ENCODE measurements around the gene ITGB8. TPM values are rescaled to one million over a fixed set of nuclear protein-coding genes. Genes with fewer than 3 reads are reported as not detected.

The ITGB8 gene
- total RNA-seq, 1 experiment from 2014 or later, result 2.4 TPM

- Histone ChIP-seq H3K4me1 (ENCODE audit: control insufficient read depth in 1 of 2, insufficient read depth in 2 of 2, low read length in 2 of 2) (peaks cover 0 to 12% of the 10 kb centered on the region in 2 experiments; a peak in 3 of 4 replicates), H3K9me3 (ENCODE audit: control insufficient read depth in 1 of 2, insufficient read depth in 1 of 2, low read depth in 1 of 2, low read length in 2 of 2) (no peaks in the 10 kb centered on the region), H3K9ac (ENCODE audit: low read length) (no peak overlapping the region), H3K27ac (ENCODE audit: low read depth, low read length) (no peak overlapping the region), H3K36me3 (ENCODE audit: control insufficient read depth in 1 of 2, insufficient read depth in 2 of 2, low read length in 2 of 2) (no peaks in the 10 kb centered on the region), H2AFZ (ENCODE audit: low read depth, low read length, poor library complexity, severe bottlenecking) (no peak overlapping the region), H3K4me3 (replicated peaks in 1 of 2; ENCODE audit: low read depth in 1 of 2, low read length in 2 of 2) (no peak overlapping the region), H3K79me2 (ENCODE audit: insufficient read depth, low read length) (no peaks in the 10 kb centered on the region), H4K20me1 (ENCODE audit: insufficient read depth) (no peaks in the 10 kb centered on the region), H3K4me2 (ENCODE audit: low read length) (no peak overlapping the region), H3K9me2 (ENCODE audit: insufficient read depth) (no peaks in the 10 kb centered on the region), H3K27me3 (ENCODE audit: insufficient read depth, low read length) (no peaks in the 10 kb centered on the region)
- ChIA-PET RAD21 (ENCODE audit: low non-redundant PET in 1 of 2, low total read pairs in 2 of 2, uncharacterized antibody in 2 of 2, unreplicated experiment in 2 of 2) (no interaction called here), CTCF (interaction anchor here (2.2 kb wide), 1 partner anchor 271 kb away, joined by 8 read pairs; no protein-coding TSS in a partner anchor), POLR2A (no interaction called here)
- no TSS peak for BruUV-seq (replicated peaks)
- intact Hi-C loops (cut with micrococcal nuclease), result loop anchor here (5.0 kb wide), 1 partner anchor 130 kb away; no protein-coding TSS in a partner anchor
- TF ChIP-seq ZFX (IDR thresholded peaks at IDR 0.05) (no peak), MAX (IDR thresholded peaks at IDR 0.05) (no peak), CBX3 (IDR thresholded peaks at IDR 0.05; ENCODE audit: low read depth) (no peak), ZBTB33 (IDR thresholded peaks at IDR 0.05; ENCODE audit: extremely low read depth, insufficient replicate concordance, low read length) (no peak), ELF1 (IDR thresholded peaks at IDR 0.05; ENCODE audit: borderline replicate concordance, low read depth) (no peak)
- ATAC-seq, result no peak
- DNase-seq (ENCODE audit: low read depth, low spot score), result no peak
These were observed 3.6 kb upstream of the ITGB8 start for GRCh38 chr7:20327055-20327454.

- intact Hi-C loops (cut with micrococcal nuclease), result loop anchor here (5.0 kb wide), 1 partner anchor 131 kb away; no protein-coding TSS in a partner anchor
- ChIA-PET POLR2A (no interaction called here), RAD21 (ENCODE audit: low non-redundant PET in 1 of 2, low total read pairs in 2 of 2, uncharacterized antibody in 2 of 2, unreplicated experiment in 2 of 2) (no interaction called here), CTCF (interaction anchor here (2.2 kb wide), 1 partner anchor 270 kb away, joined by 8 read pairs; no protein-coding TSS in a partner anchor)
- Histone ChIP-seq H3K4me1 (ENCODE audit: control insufficient read depth in 1 of 2, insufficient read depth in 2 of 2, low read length in 2 of 2) (peaks cover 3 to 18% of the 10 kb centered on the region in 2 experiments; a peak in 3 of 4 replicates), H3K9ac (ENCODE audit: low read length) (no peak overlapping the region), H2AFZ (ENCODE audit: low read depth, low read length, poor library complexity, severe bottlenecking) (no peak overlapping the region), H3K4me3 (replicated peaks in 1 of 2; ENCODE audit: low read depth in 1 of 2, low read length in 2 of 2) (no peak overlapping the region), H4K20me1 (ENCODE audit: insufficient read depth) (no peaks in the 10 kb centered on the region), H3K79me2 (ENCODE audit: insufficient read depth, low read length) (no peaks in the 10 kb centered on the region), H3K9me2 (ENCODE audit: insufficient read depth) (no peaks in the 10 kb centered on the region), H3K36me3 (ENCODE audit: control insufficient read depth in 1 of 2, insufficient read depth in 2 of 2, low read length in 2 of 2) (no peaks in the 10 kb centered on the region), H3K27ac (ENCODE audit: low read depth, low read length) (no peak overlapping the region), H3K4me2 (ENCODE audit: low read length) (no peak overlapping the region), H3K9me3 (ENCODE audit: control insufficient read depth in 1 of 2, insufficient read depth in 1 of 2, low read depth in 1 of 2, low read length in 2 of 2) (no peaks in the 10 kb centered on the region), H3K27me3 (ENCODE audit: insufficient read depth, low read length) (no peaks in the 10 kb centered on the region)
- DNase-seq (ENCODE audit: low read depth, low spot score) (no peak), ATAC-seq (no peak)
- no TSS peak for BruUV-seq (replicated peaks)
- TF ChIP-seq CTCF (IDR thresholded peaks at IDR 0.05 in 2 of 3, conservative IDR thresholded peaks at IDR 0.05 in 1 of 3; ENCODE audit: borderline replicate concordance in 1 of 3, insufficient read depth in 1 of 3, low read depth in 2 of 3, low read length in 2 of 3), result 0 out of 6 replicates have a peak, but pooled peaks of 1 of the 3 experiments have one; percentile 2
- TF ChIP-seq ZBTB33 (IDR thresholded peaks at IDR 0.05; ENCODE audit: extremely low read depth, insufficient replicate concordance, low read length), result no peak
These were observed 2.7 kb upstream of the ITGB8 start for GRCh38 chr7:20328027-20328426.
